Naive thymus-derived CD8-positive, alpha-beta T cell (primary cell): ENCODE data around the gene ERP27. TPM values are rescaled to one million over a fixed set of nuclear protein-coding genes. Genes with fewer than 3 reads are reported as not detected.

Source experiments
- ATAC-seq, 2 donors: fragments of 150-1000 bp; cut with Tn5 transposase in 1 of 2; sonication (Bioruptor Pico), chemical (Tn5 transposase) in 1 of 2; 1 replicate in 1 of 2; 2 replicates in 1 of 2; pipeline ENCODE4 v1.10.0; 2021; ENCODE audit warnings: mild to moderate bottlenecking in 2 of 2, moderate library complexity in 2 of 2
- POLR2A ChIA-PET: fragments of 350-600 bp; sonication (Branson Sonifier 250); formaldehyde crosslinking; loops from one replicate; lab custom pipeline; 2021; ENCODE audit warnings: antibody characterized with exemption; lab: Charles Lee
- DNase-seq, 10 donors: peaks; one replicate each; pipeline versions ENCODE4 v3.0.0 to v3.0.0-alpha.2; 2020 to 2022
- H3K27ac Mint-ChIP-seq, 10 donors: one replicate each; pipeline ENCODE4 v1.8.0; 2020 to 2022; ENCODE audit warnings: mild to moderate bottlenecking in 10 of 10, mixed read lengths in 10 of 10, moderate library complexity in 4 of 10, inconsistent platforms in 1 of 10
- H3K27me3 Mint-ChIP-seq, 5 donors: one replicate each; pipeline ENCODE4 v1.8.0; 2021 to 2022; ENCODE audit warnings: mixed read lengths in 5 of 5
- H3K36me3 Mint-ChIP-seq, 3 donors: one replicate each; pipeline ENCODE4 v1.8.0; 2020 to 2022; ENCODE audit warnings: mixed read lengths in 3 of 3, mild to moderate bottlenecking in 2 of 3, inconsistent platforms in 1 of 3
- H3K4me1 Mint-ChIP-seq, 4 donors: one replicate each; pipeline ENCODE4 v1.8.0; 2021 to 2022; ENCODE audit warnings: mixed read lengths in 4 of 4
- H3K4me3 Mint-ChIP-seq, 10 donors: one replicate each; pipeline ENCODE4 v1.8.0; 2020 to 2022; ENCODE audit warnings: mild to moderate bottlenecking in 10 of 10, mixed read lengths in 10 of 10, moderate library complexity in 6 of 10, inconsistent platforms in 1 of 10
- H3K9me3 Mint-ChIP-seq, 9 donors: one replicate each; pipeline ENCODE4 v1.8.0; 2020 to 2022; ENCODE audit warnings: mixed read lengths in 9 of 9, mild to moderate bottlenecking in 3 of 9, inconsistent platforms in 1 of 9, moderate library complexity in 1 of 9
- polyA plus RNA-seq, 3 donors: library from polyadenylated mRNA; unstranded; fragments of 300-500 nt; fragmentation: Illumina TruSeq; gene quantifications; one replicate each; pipeline ENCODE4 v1.2.3, GENCODE V29; 2021
- total RNA-seq, 8 experiments: library from RNA in 2 of 8; stranded (reverse) in 2 of 8; gene quantifications; one replicate each; pipeline ENCODE4 v1.2.3 and lab custom pipeline; 2021 to 2026

The ERP27 gene
- total and polyA plus RNA-seq, 5 experiments from 2014 or later: 3.2 to 25.8 (median 4.4) TPM

DNA sequence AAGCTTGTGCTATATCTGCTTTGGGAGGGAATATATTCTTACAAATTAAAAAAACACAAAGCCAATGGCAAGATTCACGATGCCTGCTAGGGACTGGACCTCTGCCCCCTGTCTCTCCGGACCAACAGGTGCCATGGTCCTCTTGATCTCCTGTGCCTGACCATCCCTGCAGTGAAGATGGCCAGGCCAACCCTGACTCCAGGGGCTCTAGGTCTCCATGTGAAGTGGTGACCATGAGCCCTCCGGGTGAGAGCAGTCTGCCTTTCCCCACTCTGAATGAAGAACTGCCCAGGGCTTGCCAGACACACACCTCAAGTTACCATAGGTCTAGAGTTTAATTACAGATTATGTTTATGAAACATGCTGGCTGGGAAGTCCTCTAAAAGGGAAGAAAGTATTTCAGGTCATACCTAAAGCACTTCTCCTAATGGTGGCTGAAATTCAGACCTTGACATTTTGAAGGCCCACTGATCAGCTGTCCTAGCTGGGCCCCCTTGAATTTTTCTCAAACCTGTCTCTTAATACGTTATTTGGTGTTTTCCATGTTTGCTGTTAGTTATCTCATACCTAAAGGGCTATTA lies 21.7 kb upstream of the ERP27 start:
- Mint-ChIP-seq H3K9me3 (peaks cover 0 to 12% (median 0%) of the 10 kb centered on the region in 9 donors), H3K27me3 (no peaks in the 10 kb centered on the region), H3K36me3 (peaks cover 18 to 51% (median 38%) of the 10 kb centered on the region in 3 donors), H3K4me1 (peaks cover 34 to 83% (median 67%) of the 10 kb centered on the region in 4 donors), H3K27ac (peak overlapping the region; percentile 95 to 100 (median 99)), H3K4me3 (peak overlapping the region; percentile 95 to 100 (median 99))
- POLR2A ChIA-PET: interaction anchor here (0.6 to 7.8 kb wide), 15 partner anchors 8 to 189 kb away, joined by 3 to 86 read pairs (median 6); partner anchors contain the start of genes C12orf60, ERP27, PDE6H and WBP11
- ATAC-seq (no peak), DNase-seq (no peak)

- POLR2A ChIA-PET: interaction anchor here (0.8 to 7.8 kb wide), 12 partner anchors 8 to 189 kb away, joined by 3 to 86 read pairs (median 8); partner anchors contain the start of genes C12orf60, ERP27, PDE6H and WBP11
- DNase-seq (no peak), ATAC-seq (no peak)
- peaks cover 18 to 54% (median 40%) of the 10 kb centered on the region in 3 donors for H3K36me3 Mint-ChIP-seq
- peak overlapping the region; percentile 95 to 100 (median 99) for H3K27ac Mint-ChIP-seq
- peak overlapping the region; percentile 95 to 100 (median 99) for H3K4me3 Mint-ChIP-seq
- peaks cover 0 to 12% (median 0%) of the 10 kb centered on the region in 9 donors for H3K9me3 Mint-ChIP-seq
- H3K27me3 Mint-ChIP-seq: no peaks in the 10 kb centered on the region
- H3K4me1 Mint-ChIP-seq: peaks cover 29 to 83% (median 66%) of the 10 kb centered on the region in 4 donors
Measured at GRCh38 chr12:14959463-14959862, 21.1 kb upstream of the ERP27 start.

- peak overlapping the region; percentile 95 to 100 (median 99) for H3K4me3 Mint-ChIP-seq
- no peaks in the 10 kb centered on the region for H3K27me3 Mint-ChIP-seq
- peak overlapping the region; percentile 95 to 100 (median 99) for H3K27ac Mint-ChIP-seq
- peaks cover 0 to 10% (median 0%) of the 10 kb centered on the region in 9 donors for H3K9me3 Mint-ChIP-seq
- peaks cover 18 to 58% (median 42%) of the 10 kb centered on the region in 3 donors for H3K36me3 Mint-ChIP-seq
- DNase-seq (peak in 1 of 10 donors; percentile 13), ATAC-seq (no peak)
- H3K4me1 Mint-ChIP-seq: peaks cover 32 to 83% (median 66%) of the 10 kb centered on the region in 4 donors
- POLR2A ChIA-PET: interaction anchor here (0.8 to 7.8 kb wide), 12 partner anchors 8 to 189 kb away, joined by 3 to 86 read pairs (median 8); partner anchors contain the start of genes C12orf60, ERP27, PDE6H and WBP11
Measured at GRCh38 chr12:14959126-14959440, 20.7 kb upstream of the ERP27 start.

DNA sequence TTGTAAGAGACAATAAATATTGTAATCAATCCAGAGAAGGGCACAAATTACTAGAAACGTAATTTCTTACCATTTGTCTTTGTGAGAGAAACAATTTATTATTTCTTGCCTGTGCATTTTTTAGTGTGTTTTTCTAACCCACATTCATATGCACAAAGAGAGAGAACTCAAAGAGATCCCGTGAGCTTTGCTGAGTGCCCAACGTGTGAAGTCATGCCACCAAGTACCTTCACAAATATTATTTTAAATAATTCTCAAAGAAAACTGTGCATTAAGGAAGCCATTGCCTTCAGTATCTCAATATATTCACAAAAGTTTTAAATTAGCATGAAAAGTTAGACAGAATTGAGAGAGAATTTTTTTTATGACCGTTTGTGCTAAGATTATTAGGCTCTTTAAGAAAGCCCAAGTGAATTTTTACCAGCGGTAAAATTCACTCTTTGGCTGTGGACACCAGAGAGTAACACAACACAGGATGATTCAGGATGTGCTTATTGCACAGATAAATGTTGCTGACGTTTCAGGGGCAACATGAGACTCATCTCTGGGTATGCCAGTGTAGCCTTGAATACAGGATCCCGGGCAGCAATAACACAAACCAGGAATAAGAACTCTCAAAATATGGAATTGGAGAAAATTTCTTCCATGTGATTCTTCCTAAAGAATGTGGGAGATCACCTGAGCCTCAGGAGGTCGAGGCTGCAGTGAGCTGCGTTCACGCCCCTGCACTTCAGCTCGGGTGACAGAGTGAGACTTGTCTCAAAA lies 20.2 kb upstream of the ERP27 start:
- Mint-ChIP-seq H3K36me3 (peaks cover 18 to 63% (median 42%) of the 10 kb centered on the region in 3 donors), H3K9me3 (peaks cover 0 to 5% (median 0%) of the 10 kb centered on the region in 9 donors), H3K4me1 (peaks cover 31 to 83% (median 66%) of the 10 kb centered on the region in 4 donors), H3K27ac (peak overlapping the region; percentile 95 to 100 (median 99)), H3K4me3 (peak overlapping the region; percentile 95 to 100 (median 99)), H3K27me3 (no peaks in the 10 kb centered on the region)
- ATAC-seq (no peak), DNase-seq (peak in 3 of 10 donors; percentile 40 to 50 (median 40))
- POLR2A ChIA-PET: interaction anchor here (0.8 to 7.8 kb wide), 14 partner anchors 8 to 188 kb away, joined by 3 to 86 read pairs (median 8); partner anchors contain the start of genes C12orf60, ERP27, PDE6H and WBP11

- POLR2A ChIA-PET: interaction anchor here (0.7 to 7.8 kb wide), 10 partner anchors 10 to 187 kb away, joined by 3 to 86 read pairs (median 5); partner anchors contain the start of genes C12orf60, ERP27 and WBP11
- ATAC-seq: no peak
- no peak for DNase-seq
- H3K27ac Mint-ChIP-seq: peak overlapping the region; percentile 95 to 100 (median 99)
- H3K4me1 Mint-ChIP-seq: peaks cover 30 to 83% (median 67%) of the 10 kb centered on the region in 4 donors
- H3K9me3 Mint-ChIP-seq: no peaks in the 10 kb centered on the region
- peak overlapping the region; percentile 95 to 100 (median 99) for H3K4me3 Mint-ChIP-seq
- H3K36me3 Mint-ChIP-seq: peaks cover 18 to 65% (median 42%) of the 10 kb centered on the region in 3 donors
- H3K27me3 Mint-ChIP-seq: no peaks in the 10 kb centered on the region
Measured at GRCh38 chr12:14957551-14958168, 19.3 kb upstream of the ERP27 start.

DNA sequence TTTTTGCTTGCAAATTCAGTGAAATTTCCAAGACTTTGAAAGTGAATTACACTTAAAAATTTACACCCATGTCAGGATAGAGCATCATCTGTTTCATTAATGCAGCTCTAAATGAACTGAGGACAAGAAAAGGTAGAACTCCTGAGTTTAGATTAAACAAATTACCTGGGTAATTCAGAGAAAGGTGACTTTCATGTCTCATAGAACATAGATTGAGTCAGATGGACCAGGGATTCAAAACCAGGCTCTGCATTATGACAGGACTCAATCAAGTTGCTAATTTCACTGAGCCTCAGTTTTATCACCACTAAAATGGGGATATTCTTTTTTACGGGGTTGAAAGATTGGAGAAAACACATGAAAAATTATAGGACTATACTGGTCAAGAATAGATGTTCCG lies 18.6 kb upstream of the ERP27 start:
- Mint-ChIP-seq H3K27me3 (no peaks in the 10 kb centered on the region), H3K9me3 (no peaks in the 10 kb centered on the region), H3K4me3 (peak overlapping the region; percentile 95 to 100 (median 99)), H3K36me3 (peaks cover 18 to 72% (median 42%) of the 10 kb centered on the region in 3 donors), H3K4me1 (peaks cover 35 to 84% (median 67%) of the 10 kb centered on the region in 4 donors), H3K27ac (peak overlapping the region; percentile 95 to 100 (median 99))
- no peak for ATAC-seq
- POLR2A ChIA-PET: interaction anchor here (0.5 to 7.8 kb wide), 9 partner anchors 9 to 186 kb away, joined by 3 to 86 read pairs (median 8); partner anchors contain the start of genes C12orf60, ERP27 and WBP11
- DNase-seq: no peak

DNA sequence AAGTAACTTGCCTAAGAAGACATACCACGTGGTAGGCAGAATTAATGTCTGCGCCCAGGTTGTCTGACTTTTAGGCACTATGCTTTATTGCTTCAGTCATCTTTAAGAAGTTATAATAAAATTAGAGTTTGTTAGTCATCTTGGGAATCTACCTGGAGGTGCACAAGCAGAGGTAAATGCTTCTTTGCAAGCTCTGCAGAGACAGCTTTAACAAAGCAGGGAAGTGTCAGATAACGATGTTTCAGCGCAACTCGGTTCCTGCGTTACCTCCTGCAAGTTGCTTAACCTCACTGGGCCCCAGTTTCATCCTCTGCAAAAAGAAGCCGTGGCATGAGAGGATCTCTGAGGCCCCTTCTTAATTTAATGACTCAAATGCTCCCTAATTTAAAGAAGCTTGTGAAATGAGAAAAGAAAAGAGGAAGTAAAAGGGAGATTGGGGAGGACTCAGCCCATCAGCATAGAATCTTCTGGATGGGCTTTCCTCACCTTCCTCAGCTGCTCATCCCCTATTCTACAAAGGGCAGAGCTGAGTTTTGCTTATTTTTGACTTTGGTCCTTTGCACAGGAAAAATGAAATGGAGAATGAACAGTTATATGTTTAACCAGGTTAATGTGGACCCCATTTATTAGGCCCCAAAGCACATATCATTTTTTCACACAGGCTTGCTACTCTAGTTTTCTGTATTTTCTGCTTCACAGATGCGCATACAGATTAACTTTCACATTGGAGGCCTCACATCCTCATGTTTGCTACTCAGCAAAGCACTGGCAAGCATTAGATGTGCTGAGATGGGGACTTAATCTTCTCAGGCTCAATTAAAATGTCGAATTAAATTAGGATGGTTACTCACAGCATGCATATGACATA lies 17.9 kb upstream of the ERP27 start:
- H3K27me3 Mint-ChIP-seq: no peaks in the 10 kb centered on the region
- H3K4me1 Mint-ChIP-seq: peaks cover 40 to 84% (median 69%) of the 10 kb centered on the region in 4 donors
- peaks cover 18 to 77% (median 47%) of the 10 kb centered on the region in 3 donors for H3K36me3 Mint-ChIP-seq
- ATAC-seq (no peak), DNase-seq (no peak)
- peak overlapping the region; percentile 95 to 100 (median 99) for H3K27ac Mint-ChIP-seq
- no peaks in the 10 kb centered on the region for H3K9me3 Mint-ChIP-seq
- peak overlapping the region; percentile 95 to 100 (median 99) for H3K4me3 Mint-ChIP-seq
- POLR2A ChIA-PET: interaction anchor here (0.5 to 7.8 kb wide), 6 partner anchors 8 to 186 kb away, joined by 3 to 86 read pairs (median 12); partner anchors contain the start of gene ERP27

- peaks cover 16 to 81% (median 44%) of the 10 kb centered on the region in 3 donors for H3K36me3 Mint-ChIP-seq
- no peaks in the 10 kb centered on the region for H3K9me3 Mint-ChIP-seq
- peak in 1 of 2 donors; percentile 15 for ATAC-seq
- POLR2A ChIA-PET: interaction anchor here (0.6 to 3.7 kb wide), 8 partner anchors 9 to 184 kb away, joined by 3 to 18 read pairs (median 4); a partner anchor contains a TSS
- H3K4me3 Mint-ChIP-seq: peak overlapping the region; percentile 77 to 100 (median 92)
- peak in 2 of 10 donors; percentile 36 to 44 for DNase-seq
- peak overlapping the region; percentile 95 to 100 (median 98) for H3K27ac Mint-ChIP-seq
- no peaks in the 10 kb centered on the region for H3K27me3 Mint-ChIP-seq
- H3K4me1 Mint-ChIP-seq: peaks cover 44 to 97% (median 83%) of the 10 kb centered on the region in 4 donors
Measured at GRCh38 chr12:14954269-14954668, 15.9 kb upstream of the ERP27 start.

DNA sequence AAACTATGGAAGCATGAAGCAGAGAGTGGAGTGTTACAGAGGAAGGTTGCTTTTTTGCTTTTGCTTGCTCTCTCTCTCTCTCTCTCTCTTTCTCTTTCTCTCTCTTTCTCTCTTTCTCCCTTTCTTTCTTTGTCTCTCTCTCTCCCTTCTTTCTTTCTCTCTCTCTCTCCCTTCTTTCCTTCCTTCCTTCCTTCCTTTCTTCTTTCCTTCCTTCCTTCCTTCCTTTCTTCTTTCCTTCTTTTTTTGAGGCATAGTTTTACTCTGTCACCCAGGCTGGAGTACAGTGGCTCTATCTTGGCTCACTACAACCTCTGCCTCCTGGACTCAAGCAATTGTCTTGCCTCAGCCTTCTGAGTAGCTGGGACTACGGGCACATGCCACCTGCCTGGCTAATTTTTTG lies 15.4 kb upstream of the ERP27 start:
- H3K36me3 Mint-ChIP-seq: peaks cover 18 to 81% (median 43%) of the 10 kb centered on the region in 3 donors
- no peaks in the 10 kb centered on the region for H3K9me3 Mint-ChIP-seq
- H3K27me3 Mint-ChIP-seq: no peaks in the 10 kb centered on the region
- DNase-seq (no peak), ATAC-seq (no peak)
- peak overlapping the region; percentile 77 to 100 (median 92) for H3K4me3 Mint-ChIP-seq
- H3K27ac Mint-ChIP-seq: peak overlapping the region; percentile 95 to 100 (median 98)
- POLR2A ChIA-PET: interaction anchor here (0.8 to 3.7 kb wide), 7 partner anchors 9 to 183 kb away, joined by 3 to 18 read pairs (median 5); a partner anchor contains a TSS
- peaks cover 45 to 97% (median 86%) of the 10 kb centered on the region in 4 donors for H3K4me1 Mint-ChIP-seq

- POLR2A ChIA-PET: interaction anchor here (0.6 to 3.7 kb wide), 8 partner anchors 9 to 182 kb away, joined by 3 to 18 read pairs (median 4); partner anchors contain the start of genes ARHGDIB and ERP27
- no peaks in the 10 kb centered on the region for H3K9me3 Mint-ChIP-seq
- H3K27me3 Mint-ChIP-seq: no peaks in the 10 kb centered on the region
- DNase-seq: peak in 9 of 10 donors; percentile 21 to 84 (median 68)
- H3K4me3 Mint-ChIP-seq: peak overlapping the region; percentile 74 to 100 (median 92)
- ATAC-seq: peak; percentile 62 to 79
- peaks cover 21 to 80% (median 41%) of the 10 kb centered on the region in 3 donors for H3K36me3 Mint-ChIP-seq
- peaks cover 43 to 97% (median 88%) of the 10 kb centered on the region in 4 donors for H3K4me1 Mint-ChIP-seq
- peak overlapping the region; percentile 95 to 100 (median 98) for H3K27ac Mint-ChIP-seq
Measured at GRCh38 chr12:14952299-14952921, 14.1 kb upstream of the ERP27 start.
